GM06990 (cell line): Measurements from ENCODE around the gene SARS2.

Source experiments
- DNase-seq: peaks from one replicate; pipeline ENCODE4 v3.0.0-alpha.2; 2011; ENCODE audit not compliant: insufficient read length; ENCODE audit errors: extremely low read depth
- H3K27me3 ChIP-seq: replicated peaks from 2 replicates; pipeline ENCODE4 v1.6.0; 2011; ENCODE audit warnings: low read length; ENCODE audit not compliant: control insufficient read depth, insufficient read depth
- H3K36me3 ChIP-seq: 2 replicates; pipeline ENCODE4 v1.5.1; 2011; ENCODE audit warnings: low read length; ENCODE audit not compliant: control insufficient read depth, insufficient read depth
- H3K4me3 ChIP-seq: replicated peaks from 2 replicates; pipeline ENCODE4 v1.5.1; 2011; ENCODE audit warnings: low read depth, mild to moderate bottlenecking, control low read depth, low read length
- CTCF ChIP-seq: IDR thresholded peaks from 2 replicates; pipeline ENCODE4 v1.5.1; 2011; ENCODE audit warnings: low read length, control low read depth, mild to moderate bottlenecking, inconsistent platforms; ENCODE audit not compliant: insufficient read depth, poor library complexity, severe bottlenecking

SARS2 gene

GRCh38 chr19:38910488-38910887 is 20.1 kb downstream of the SARS2 start:
- Histone ChIP-seq H3K27me3 (no peaks in the 10 kb centered on the region), H3K36me3 (peaks cover 10% of the 10 kb centered on the region), H3K4me3 (no peak overlapping the region)
- TF ChIP-seq CTCF: no peak
- DNase-seq: no peak

- H3K27me3 ChIP-seq: no peaks in the 10 kb centered on the region
- peaks cover 9% of the 10 kb centered on the region for H3K36me3 ChIP-seq
- TF ChIP-seq CTCF: no peak
- no peak overlapping the region for H3K4me3 ChIP-seq
- DNase-seq: no peak
These were observed 21.7 kb downstream of the SARS2 start for GRCh38 chr19:38908911-38909310.

- Histone ChIP-seq H3K36me3 (peaks cover 9% of the 10 kb centered on the region), H3K27me3 (no peaks in the 10 kb centered on the region), H3K4me3 (no peak overlapping the region)
- no peak for DNase-seq
- no peak for TF ChIP-seq CTCF
These were observed 22.9 kb downstream of the SARS2 start for GRCh38 chr19:38907670-38908069.

GRCh38 chr19:38907227-38907626 is 23.3 kb downstream of the SARS2 start:
- Histone ChIP-seq H3K27me3 (no peaks in the 10 kb centered on the region), H3K4me3 (no peak overlapping the region), H3K36me3 (peaks cover 9% of the 10 kb centered on the region)
- no peak for DNase-seq
- no peak for TF ChIP-seq CTCF

- no peak for TF ChIP-seq CTCF
- H3K36me3 ChIP-seq: peaks cover 9% of the 10 kb centered on the region
- DNase-seq: no peak
- no peak overlapping the region for H3K4me3 ChIP-seq
- H3K27me3 ChIP-seq: no peaks in the 10 kb centered on the region
These were observed 24.9 kb downstream of the SARS2 start for GRCh38 chr19:38905620-38906019.
